Kidney (tissue), 14 donors: Measurements from ENCODE around the gene PNO1. TPM values are rescaled to one million over a fixed set of nuclear protein-coding genes. Genes with fewer than 3 reads are reported as not detected.

Experiments
- DNase-seq, 5 donors: peaks; one replicate each; pipeline ENCODE4 v3.0.0-alpha.2; 2013 to 2020
- FAIRE-seq: peaks from 2 replicates; lab custom pipeline; 2012; peaks lifted over from hg19 to GRCh38; lab: Jason Lieb, UNC
- H3K27ac ChIP-seq, 2 donors: one replicate each; pipeline ENCODE4 v1.7.0; 2013; ENCODE audit warnings: low read depth in 2 of 2, low read length in 2 of 2, inconsistent platforms in 1 of 2
- H3K27me3 ChIP-seq: one replicate; pipeline ENCODE4 v1.7.1; 2013; ENCODE audit warnings: low read length, inconsistent platforms; ENCODE audit not compliant: control insufficient read depth, insufficient read depth
- H3K36me3 ChIP-seq, 3 donors: one replicate each; pipeline versions ENCODE4 v1.7.0 to v1.7.1; 2013; ENCODE audit warnings: low read length in 3 of 3, control low read depth in 1 of 3, inconsistent platforms in 1 of 3; ENCODE audit not compliant: insufficient read depth in 3 of 3, control insufficient read depth in 2 of 3
- H3K4me1 ChIP-seq, 3 donors: one replicate each; pipeline versions ENCODE4 v1.7.0 to v1.7.1; 2013; ENCODE audit warnings: low read length in 3 of 3, inconsistent platforms in 1 of 3, low read depth in 1 of 3; ENCODE audit not compliant: control insufficient read depth in 2 of 3, insufficient read depth in 2 of 3
- H3K4me3 ChIP-seq, 3 donors: one replicate each; pipeline versions ENCODE4 v1.7.0 to v1.8.1; 2013; ENCODE audit warnings: low read length in 3 of 3, control low read depth in 1 of 3, inconsistent platforms in 1 of 3
- H3K9ac ChIP-seq, 3 donors: one replicate each; pipeline versions ENCODE4 v1.7.0 to v1.7.1; 2013; ENCODE audit warnings: low read length in 3 of 3, control low read depth in 1 of 3, inconsistent platforms in 1 of 3
- H3K9me3 ChIP-seq, 3 donors: one replicate each; pipeline versions ENCODE4 v1.7.0 to v1.7.1; 2013; ENCODE audit warnings: low read length in 3 of 3, control low read depth in 1 of 3, inconsistent platforms in 1 of 3; ENCODE audit not compliant: control insufficient read depth in 2 of 3, insufficient read depth in 1 of 3
- intact Hi-C: fragments of 100-400 bp; cut with DNase I; formaldehyde crosslinking; loops from one replicate; pipeline ENCODE4 v1.11.1; 2022
- polyA plus RNA-seq: library from polyadenylated mRNA; stranded (reverse); fragments of 350-450 nt; fragmentation: Illumina TruSeq; extraction: RNeasy Lipid Tissue Mini Kit (QIAGEN cat#74804); gene quantifications from one replicate; pipeline ENCODE4 v1.2.3, GENCODE V29; 2014; ENCODE audit warnings: low read depth, low replicate concordance; ENCODE audit not compliant: insufficient read depth
- total RNA-seq: library from RNA; stranded (reverse); fragmentation: NEBNext Ultra II Directional; extraction: Animal tissue kit (Norgen Biotek cat#: 25700); gene quantifications from one replicate; pipeline ENCODE4 v1.2.1, GENCODE V29; 2021
- TF ChIP-seq, protein P1 (sequence below): IDR thresholded peaks from 3 replicates; pipeline ENCODE4 v1.5.1; 2012; ENCODE audit warnings: mild to moderate bottlenecking, moderate library complexity, borderline replicate concordance; ENCODE audit not compliant: insufficient read depth; ENCODE audit errors: extremely low read depth
- donor health status: control.
- donor health status: control.
- donor health status: control.
- donor health status: control.
- donor health status: control.
- donor health status: DM: yes; HTN: yes; CAD: no.
- donor health status: Normal renal cell carcinoma (clear cell type).

Gene PNO1
- total and polyA plus RNA-seq, 2 donors from 2014 or later, result 11.3 to 13.4 TPM

DNA sequence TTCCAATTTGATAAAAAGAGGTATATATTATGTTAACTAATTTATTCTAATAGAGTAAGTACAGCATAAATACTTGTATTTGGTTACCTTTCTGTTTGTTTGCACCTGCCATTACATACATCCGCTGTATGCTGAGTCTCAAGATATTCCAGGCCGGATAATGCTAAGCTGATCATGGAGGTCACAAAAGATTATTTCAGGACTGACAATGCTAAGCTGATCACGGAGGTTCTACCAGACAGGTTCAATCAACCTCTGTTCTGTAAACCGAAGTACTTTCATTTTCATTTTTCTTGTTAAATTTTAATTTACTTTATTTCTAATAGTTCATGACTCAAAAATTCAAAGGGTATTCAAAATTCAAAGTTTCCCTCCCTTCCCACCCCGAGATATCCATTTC, 31.1 kb downstream of the PNO1 start:
- no peak overlapping the region for H3K4me3 ChIP-seq
- H3K36me3 ChIP-seq, result peaks cover 0 to 4% (median 0%) of the 10 kb centered on the region in 3 donors
- H3K9me3 ChIP-seq, result no peaks in the 10 kb centered on the region
- TF ChIP-seq, protein P1, sequence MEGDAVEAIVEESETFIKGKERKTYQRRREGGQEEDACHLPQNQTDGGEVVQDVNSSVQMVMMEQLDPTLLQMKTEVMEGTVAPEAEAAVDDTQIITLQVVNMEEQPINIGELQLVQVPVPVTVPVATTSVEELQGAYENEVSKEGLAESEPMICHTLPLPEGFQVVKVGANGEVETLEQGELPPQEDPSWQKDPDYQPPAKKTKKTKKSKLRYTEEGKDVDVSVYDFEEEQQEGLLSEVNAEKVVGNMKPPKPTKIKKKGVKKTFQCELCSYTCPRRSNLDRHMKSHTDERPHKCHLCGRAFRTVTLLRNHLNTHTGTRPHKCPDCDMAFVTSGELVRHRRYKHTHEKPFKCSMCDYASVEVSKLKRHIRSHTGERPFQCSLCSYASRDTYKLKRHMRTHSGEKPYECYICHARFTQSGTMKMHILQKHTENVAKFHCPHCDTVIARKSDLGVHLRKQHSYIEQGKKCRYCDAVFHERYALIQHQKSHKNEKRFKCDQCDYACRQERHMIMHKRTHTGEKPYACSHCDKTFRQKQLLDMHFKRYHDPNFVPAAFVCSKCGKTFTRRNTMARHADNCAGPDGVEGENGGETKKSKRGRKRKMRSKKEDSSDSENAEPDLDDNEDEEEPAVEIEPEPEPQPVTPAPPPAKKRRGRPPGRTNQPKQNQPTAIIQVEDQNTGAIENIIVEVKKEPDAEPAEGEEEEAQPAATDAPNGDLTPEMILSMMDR, result no peak
- intact Hi-C loops, result no loop called here
- DNase-seq, result no peak
- H3K9ac ChIP-seq, result no peak overlapping the region
- H3K4me1 ChIP-seq, result peaks cover 0 to 4% (median 0%) of the 10 kb centered on the region in 3 donors
- no peak for FAIRE-seq
- H3K27me3 ChIP-seq, result no peaks in the 10 kb centered on the region
- H3K27ac ChIP-seq, result no peak overlapping the region

DNA sequence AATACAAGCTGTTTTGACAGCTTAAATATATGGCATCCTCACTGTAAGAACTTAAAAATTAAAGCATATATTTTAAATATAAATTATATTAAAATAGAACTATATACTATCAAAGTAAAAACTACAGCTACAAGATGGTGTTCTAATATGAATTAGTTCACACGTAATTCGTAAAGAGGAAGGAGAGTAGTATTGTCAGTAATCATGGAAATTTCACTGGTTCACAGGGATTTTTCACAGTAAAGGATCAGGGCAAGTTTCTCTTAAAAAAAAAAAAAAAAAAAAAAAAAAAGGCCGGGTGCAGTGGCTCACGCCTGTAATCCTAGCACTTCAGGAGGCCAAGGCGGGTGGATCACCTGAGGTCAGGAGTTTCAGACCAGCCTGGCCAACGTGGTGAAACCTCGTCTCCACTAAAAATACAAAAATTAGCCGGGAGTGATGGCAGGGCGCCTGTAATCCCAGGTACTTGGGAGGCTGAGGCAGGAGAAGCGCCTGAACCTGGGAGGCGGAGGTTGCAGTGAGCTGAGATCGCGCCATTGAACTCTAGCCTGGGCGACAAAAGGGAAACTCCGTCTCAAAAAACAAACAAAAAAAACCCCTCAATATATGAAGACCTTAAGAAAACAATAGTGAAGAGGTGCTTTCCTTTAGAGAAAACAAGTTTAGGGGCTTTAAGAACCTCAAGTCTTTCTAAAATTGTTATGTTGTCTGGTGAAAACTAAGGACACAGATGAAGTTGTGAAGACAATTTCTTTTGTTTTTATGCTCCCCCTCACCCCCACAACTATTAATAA, 32.5 kb downstream of the PNO1 start:
- no peaks in the 10 kb centered on the region for H3K9me3 ChIP-seq
- TF ChIP-seq, protein P1, result no peak
- H3K9ac ChIP-seq, result no peak overlapping the region
- intact Hi-C loops, result no loop called here
- no peak overlapping the region for H3K27ac ChIP-seq
- DNase-seq (no peak), FAIRE-seq (no peak)
- H3K4me1 ChIP-seq, result peaks cover 0 to 4% (median 2%) of the 10 kb centered on the region in 3 donors
- no peaks in the 10 kb centered on the region for H3K27me3 ChIP-seq
- no peaks in the 10 kb centered on the region for H3K36me3 ChIP-seq
- H3K4me3 ChIP-seq, result no peak overlapping the region

DNA sequence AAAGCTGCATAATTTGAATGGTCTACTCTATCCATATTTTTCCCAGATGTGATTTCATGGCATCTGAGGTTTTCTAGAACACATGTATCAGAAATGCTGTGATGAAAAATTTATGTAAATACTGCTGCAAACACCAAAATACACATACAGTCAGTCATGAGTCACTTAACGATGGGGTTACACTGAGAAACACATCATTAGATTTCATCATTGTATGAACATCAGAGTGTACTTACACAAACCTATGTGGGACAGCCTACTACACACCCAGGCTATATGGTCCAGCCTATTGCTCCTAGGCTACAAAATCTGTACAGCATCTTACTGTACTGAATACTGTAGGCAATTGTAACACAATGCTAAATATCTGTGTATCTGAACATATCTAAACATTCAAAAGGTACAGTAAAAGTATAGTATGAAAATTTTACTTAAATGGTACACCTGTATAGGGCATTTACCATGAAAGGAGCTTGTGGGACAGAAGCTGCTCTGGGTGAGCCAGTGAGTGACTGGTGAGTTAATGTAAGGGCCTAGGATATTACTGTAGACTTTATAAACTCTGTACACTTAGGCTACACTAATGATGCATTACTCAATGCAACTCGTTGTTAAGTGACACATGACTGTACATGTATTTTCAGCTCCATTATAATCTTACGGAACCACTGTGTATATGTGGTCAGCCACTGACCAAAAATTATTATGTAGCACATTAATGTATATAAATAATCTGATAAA, 33.5 kb downstream of the PNO1 start:
- H3K9ac ChIP-seq, result no peak overlapping the region
- H3K27me3 ChIP-seq, result no peaks in the 10 kb centered on the region
- no peaks in the 10 kb centered on the region for H3K9me3 ChIP-seq
- H3K27ac ChIP-seq, result no peak overlapping the region
- TF ChIP-seq, protein P1, result no peak
- intact Hi-C loops, result no loop called here
- H3K4me1 ChIP-seq, result peaks cover 0 to 8% (median 4%) of the 10 kb centered on the region in 3 donors
- no peak for FAIRE-seq
- no peaks in the 10 kb centered on the region for H3K36me3 ChIP-seq
- DNase-seq, result no peak
- H3K4me3 ChIP-seq, result no peak overlapping the region
